Measurements from ENCODE around the gene CORO6.

Gene CORO6

DNA sequence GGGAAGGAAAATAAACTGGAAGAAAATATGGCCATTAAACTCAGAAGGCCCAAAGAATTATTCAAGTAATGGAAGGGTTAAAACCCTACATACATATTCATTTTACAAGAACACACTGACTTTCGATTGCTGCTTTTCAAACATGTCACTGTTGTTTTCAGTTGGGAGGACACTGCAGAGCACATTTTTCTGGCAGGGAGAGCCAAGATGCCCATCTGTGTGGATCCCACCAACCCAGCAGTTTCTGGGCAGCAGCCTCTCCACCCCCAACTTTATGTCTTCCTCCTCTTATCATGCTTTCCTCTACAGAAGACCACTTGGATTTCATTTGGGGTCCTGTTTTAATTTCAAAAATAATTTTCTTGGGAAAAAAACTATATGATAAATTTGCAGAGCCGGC, 7.1 kb upstream of the CORO6 start:
- H3K4me3 ChIP-seq (ENCODE audit: low read depth, low read length): no peak overlapping the region
- no peaks in the 10 kb centered on the region for H3K9me3 ChIP-seq (ENCODE audit: control insufficient read depth, insufficient read depth, low read length)
- H3K9ac ChIP-seq (ENCODE audit: low read depth, low read length): no peak overlapping the region
- no peaks in the 10 kb centered on the region for H3K27me3 ChIP-seq (ENCODE audit: control insufficient read depth, insufficient read depth, low read length)
- H3K4me1 ChIP-seq (ENCODE audit: control insufficient read depth, insufficient read depth, low read length): no peaks in the 10 kb centered on the region
- H3K36me3 ChIP-seq (ENCODE audit: control insufficient read depth, insufficient read depth, low read length): peaks cover 13% of the 10 kb centered on the region

DNA sequence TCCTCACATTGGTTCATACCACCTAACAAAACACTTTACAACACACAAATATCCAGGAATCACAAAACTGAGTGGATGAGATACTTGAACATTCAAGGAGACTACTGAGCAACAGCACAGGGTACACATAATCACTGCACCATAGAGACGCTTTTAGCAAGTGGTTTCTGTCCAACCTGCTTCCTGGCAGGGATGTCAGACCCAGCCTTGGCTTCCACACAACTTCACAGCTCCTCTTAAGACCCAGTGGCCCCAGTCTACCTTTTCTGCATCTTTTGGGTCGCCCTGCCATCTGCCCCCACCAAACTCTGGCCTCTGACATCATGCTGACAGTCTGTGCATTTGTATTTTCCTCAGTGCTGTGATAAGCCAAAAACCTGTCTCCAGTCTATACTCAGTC, 5.9 kb upstream of the CORO6 start:
- H3K27me3 ChIP-seq (ENCODE audit: control insufficient read depth, insufficient read depth, low read length): peaks cover 7% of the 10 kb centered on the region

DNA sequence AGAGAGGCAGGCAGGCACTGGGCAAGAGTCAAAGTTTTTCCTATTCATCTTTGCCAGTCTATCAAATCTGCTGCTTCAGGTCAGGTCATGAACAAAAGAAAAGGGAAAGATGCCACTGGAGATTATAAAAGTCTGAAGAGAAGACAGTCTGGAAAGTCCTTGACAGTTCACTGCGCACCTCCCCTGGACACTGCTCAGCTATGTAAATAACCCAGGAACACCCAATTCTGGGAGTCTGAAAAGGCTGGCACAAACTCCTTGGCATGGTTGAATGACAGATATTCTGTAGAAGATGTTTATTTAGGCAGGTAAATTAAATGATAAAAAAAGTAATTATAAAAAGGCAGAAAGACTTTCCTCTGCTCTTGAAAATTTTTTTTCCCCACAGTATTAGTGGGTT, 5.2 kb upstream of the CORO6 start:
- Histone ChIP-seq H3K4me3 (ENCODE audit: low read depth, low read length) (no peak overlapping the region), H3K9me3 (ENCODE audit: control insufficient read depth, insufficient read depth, low read length) (no peaks in the 10 kb centered on the region), H3K9ac (ENCODE audit: low read depth, low read length) (no peak overlapping the region), H3K4me1 (ENCODE audit: control insufficient read depth, insufficient read depth, low read length) (no peaks in the 10 kb centered on the region), H3K27me3 (ENCODE audit: control insufficient read depth, insufficient read depth, low read length) (peaks cover 8% of the 10 kb centered on the region), H3K36me3 (ENCODE audit: control insufficient read depth, insufficient read depth, low read length) (peaks cover 11% of the 10 kb centered on the region)

More for the DNA sequence above, 5.9 kb upstream of the CORO6 start:
- H3K9me3 ChIP-seq (ENCODE audit: control insufficient read depth, insufficient read depth, low read length): no peaks in the 10 kb centered on the region
- no peak overlapping the region for H3K4me3 ChIP-seq (ENCODE audit: low read depth, low read length)
- H3K9ac ChIP-seq (ENCODE audit: low read depth, low read length): no peak overlapping the region
- H3K4me1 ChIP-seq (ENCODE audit: control insufficient read depth, insufficient read depth, low read length): no peaks in the 10 kb centered on the region
- peaks cover 11% of the 10 kb centered on the region for H3K36me3 ChIP-seq (ENCODE audit: control insufficient read depth, insufficient read depth, low read length)

GRCh38 chr17:29625037-29625750, 2.5 kb upstream of the CORO6 start:
- Histone ChIP-seq H3K4me1 (ENCODE audit: control insufficient read depth, insufficient read depth, low read length) (peaks cover 12% of the 10 kb centered on the region), H3K9ac (ENCODE audit: low read depth, low read length) (no peak overlapping the region), H3K27me3 (ENCODE audit: control insufficient read depth, insufficient read depth, low read length) (peaks cover 25% of the 10 kb centered on the region), H3K9me3 (ENCODE audit: control insufficient read depth, insufficient read depth, low read length) (no peaks in the 10 kb centered on the region), H3K36me3 (ENCODE audit: control insufficient read depth, insufficient read depth, low read length) (no peaks in the 10 kb centered on the region), H3K4me3 (ENCODE audit: low read depth, low read length) (no peak overlapping the region)

- Histone ChIP-seq H3K4me3 (ENCODE audit: low read depth, low read length) (no peak overlapping the region), H3K4me1 (ENCODE audit: control insufficient read depth, insufficient read depth, low read length) (peaks cover 16% of the 10 kb centered on the region), H3K36me3 (ENCODE audit: control insufficient read depth, insufficient read depth, low read length) (no peaks in the 10 kb centered on the region), H3K27me3 (ENCODE audit: control insufficient read depth, insufficient read depth, low read length) (peaks cover 25% of the 10 kb centered on the region), H3K9me3 (ENCODE audit: control insufficient read depth, insufficient read depth, low read length) (no peaks in the 10 kb centered on the region), H3K9ac (ENCODE audit: low read depth, low read length) (no peak overlapping the region)
These were observed 1.9 kb upstream of the CORO6 start for GRCh38 chr17:29624586-29624985.

DNA sequence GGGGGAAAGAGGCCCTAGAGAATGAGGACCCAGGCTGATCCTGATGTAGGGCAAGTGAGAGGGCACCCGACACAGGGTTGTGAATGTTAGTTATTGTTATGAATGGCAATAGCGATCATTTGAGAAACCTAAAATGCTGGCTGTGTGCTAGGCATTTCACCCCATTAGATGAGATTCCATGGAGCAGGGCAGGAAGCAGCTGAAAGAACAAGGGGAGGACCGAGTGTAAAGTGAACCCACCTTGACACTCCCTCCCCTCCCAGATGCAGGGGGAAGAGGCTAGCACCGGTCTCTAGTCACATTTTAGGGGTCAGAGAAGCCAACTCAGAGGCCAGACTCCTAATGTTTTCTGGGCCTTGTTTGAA, 553 bp upstream of the CORO6 start:
- H3K27me3 ChIP-seq (ENCODE audit: control insufficient read depth, insufficient read depth, low read length): peaks cover 28% of the 10 kb centered on the region
- peak overlapping the region; percentile 65 for H3K9ac ChIP-seq (ENCODE audit: low read depth, low read length)
- no peaks in the 10 kb centered on the region for H3K36me3 ChIP-seq (ENCODE audit: control insufficient read depth, insufficient read depth, low read length)
- H3K4me1 ChIP-seq (ENCODE audit: control insufficient read depth, insufficient read depth, low read length): peaks cover 20% of the 10 kb centered on the region
- peak overlapping the region; percentile 79 for H3K4me3 ChIP-seq (ENCODE audit: low read depth, low read length)
- H3K9me3 ChIP-seq (ENCODE audit: control insufficient read depth, insufficient read depth, low read length): no peaks in the 10 kb centered on the region

DNA sequence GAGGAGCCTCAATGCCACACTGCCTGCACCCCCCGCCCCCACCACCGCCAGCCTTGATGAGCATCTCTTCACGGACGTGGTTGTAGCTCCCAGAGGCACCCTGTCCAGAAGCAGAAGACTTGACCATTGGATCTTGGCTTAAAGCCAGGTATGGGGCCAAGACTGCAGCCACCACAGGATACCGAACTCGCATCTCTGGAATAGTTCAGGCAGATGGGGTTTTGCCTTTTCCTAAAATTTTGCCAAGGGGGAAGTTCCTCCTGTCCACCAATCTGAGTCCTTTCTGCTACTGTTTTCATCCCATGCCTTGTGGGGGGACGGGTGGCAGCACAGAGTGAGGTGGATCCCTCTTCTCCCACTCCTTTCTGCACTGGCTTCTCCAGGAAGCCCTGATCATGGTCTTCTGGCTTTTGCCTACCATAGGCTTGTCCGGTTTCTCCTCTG, 939 bp downstream of the CORO6 start:
- Histone ChIP-seq H3K4me3 (ENCODE audit: low read depth, low read length) (peak overlapping the region; percentile 79), H3K36me3 (ENCODE audit: control insufficient read depth, insufficient read depth, low read length) (no peaks in the 10 kb centered on the region), H3K4me1 (ENCODE audit: control insufficient read depth, insufficient read depth, low read length) (peaks cover 20% of the 10 kb centered on the region), H3K9me3 (ENCODE audit: control insufficient read depth, insufficient read depth, low read length) (no peaks in the 10 kb centered on the region), H3K27me3 (ENCODE audit: control insufficient read depth, insufficient read depth, low read length) (peaks cover 39% of the 10 kb centered on the region), H3K9ac (ENCODE audit: low read depth, low read length) (no peak overlapping the region)

DNA sequence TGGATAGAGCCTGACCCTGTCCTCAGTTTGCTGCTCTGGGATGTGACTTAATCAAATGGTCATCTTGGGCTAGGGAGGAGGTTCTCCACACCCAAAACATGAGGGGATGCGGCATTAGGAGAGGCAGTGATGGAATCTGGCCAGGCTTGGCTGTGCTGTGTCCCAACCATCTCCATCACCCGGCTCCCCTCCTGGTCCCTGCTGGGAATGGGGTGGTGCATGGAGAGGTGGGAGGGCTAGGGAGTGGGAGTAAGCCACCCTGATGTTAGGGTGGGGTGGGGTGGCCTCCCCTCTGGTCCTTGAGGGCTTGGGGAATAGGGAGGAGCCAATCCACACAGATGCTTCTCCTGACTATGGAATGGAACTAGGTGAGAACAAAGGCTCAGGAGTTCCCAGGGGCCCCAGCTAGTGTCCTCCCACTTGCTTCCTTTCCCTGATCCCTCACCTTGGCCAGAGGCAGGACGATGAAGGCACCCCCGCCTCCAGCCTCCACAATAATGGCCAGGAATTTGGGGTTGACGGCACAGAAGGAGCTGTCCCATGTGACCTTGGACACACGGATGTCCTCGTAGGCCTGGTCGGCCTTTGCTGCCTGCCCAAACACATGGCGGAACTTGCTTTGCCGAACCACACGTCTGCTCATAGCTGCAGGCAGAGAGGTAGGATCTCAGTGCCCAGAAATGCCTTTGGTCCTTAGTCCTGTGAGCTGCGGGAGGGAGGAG, 1.8 kb downstream of the CORO6 start:
- peaks cover 48% of the 10 kb centered on the region for H3K27me3 ChIP-seq (ENCODE audit: control insufficient read depth, insufficient read depth, low read length)

DNA sequence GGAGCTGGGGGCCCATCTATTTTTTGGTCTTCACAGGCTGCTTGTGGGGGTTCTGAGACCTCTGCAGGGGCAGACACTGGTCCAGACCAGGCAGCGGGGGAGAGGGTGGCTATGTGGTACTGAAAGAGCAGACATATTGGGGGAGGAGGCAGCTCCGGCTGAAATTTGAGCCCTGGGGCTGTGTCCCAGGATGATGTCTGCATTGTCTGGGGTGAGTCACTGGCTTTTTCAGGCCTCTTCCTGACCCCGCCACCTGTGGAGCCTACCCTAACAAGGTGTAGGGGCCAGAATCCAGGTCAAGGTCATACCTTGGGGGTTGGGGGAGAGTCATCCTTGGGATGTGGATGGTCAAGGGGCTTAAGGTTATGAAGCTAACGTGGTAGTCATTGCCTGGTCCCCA, 2.4 kb downstream of the CORO6 start:
- Histone ChIP-seq H3K9ac (ENCODE audit: low read depth, low read length) (no peak overlapping the region), H3K27me3 (ENCODE audit: control insufficient read depth, insufficient read depth, low read length) (peaks cover 51% of the 10 kb centered on the region), H3K9me3 (ENCODE audit: control insufficient read depth, insufficient read depth, low read length) (no peaks in the 10 kb centered on the region), H3K4me3 (ENCODE audit: low read depth, low read length) (no peak overlapping the region), H3K36me3 (ENCODE audit: control insufficient read depth, insufficient read depth, low read length) (no peaks in the 10 kb centered on the region), H3K4me1 (ENCODE audit: control insufficient read depth, insufficient read depth, low read length) (peaks cover 20% of the 10 kb centered on the region)

More for the DNA sequence above, 1.8 kb downstream of the CORO6 start:
- Histone ChIP-seq H3K4me1 (ENCODE audit: control insufficient read depth, insufficient read depth, low read length) (peaks cover 20% of the 10 kb centered on the region), H3K4me3 (ENCODE audit: low read depth, low read length) (peak overlapping the region; percentile 11), H3K36me3 (ENCODE audit: control insufficient read depth, insufficient read depth, low read length) (no peaks in the 10 kb centered on the region), H3K9ac (ENCODE audit: low read depth, low read length) (no peak overlapping the region), H3K9me3 (ENCODE audit: control insufficient read depth, insufficient read depth, low read length) (no peaks in the 10 kb centered on the region)

- H3K27me3 ChIP-seq (ENCODE audit: control insufficient read depth, insufficient read depth, low read length): peaks cover 59% of the 10 kb centered on the region
- no peaks in the 10 kb centered on the region for H3K36me3 ChIP-seq (ENCODE audit: control insufficient read depth, insufficient read depth, low read length)
- H3K4me3 ChIP-seq (ENCODE audit: low read depth, low read length): peak overlapping the region; percentile 11
- no peaks in the 10 kb centered on the region for H3K9me3 ChIP-seq (ENCODE audit: control insufficient read depth, insufficient read depth, low read length)
- peaks cover 24% of the 10 kb centered on the region for H3K4me1 ChIP-seq (ENCODE audit: control insufficient read depth, insufficient read depth, low read length)
- H3K9ac ChIP-seq (ENCODE audit: low read depth, low read length): no peak overlapping the region
These were observed 3.5 kb downstream of the CORO6 start for GRCh38 chr17:29619251-29619650.

- no peaks in the 10 kb centered on the region for H3K9me3 ChIP-seq (ENCODE audit: control insufficient read depth, insufficient read depth, low read length)
- no peaks in the 10 kb centered on the region for H3K36me3 ChIP-seq (ENCODE audit: control insufficient read depth, insufficient read depth, low read length)
- no peak overlapping the region for H3K9ac ChIP-seq (ENCODE audit: low read depth, low read length)
- peaks cover 24% of the 10 kb centered on the region for H3K4me1 ChIP-seq (ENCODE audit: control insufficient read depth, insufficient read depth, low read length)
- H3K27me3 ChIP-seq (ENCODE audit: control insufficient read depth, insufficient read depth, low read length): peaks cover 60% of the 10 kb centered on the region
- H3K4me3 ChIP-seq (ENCODE audit: low read depth, low read length): peak overlapping the region; percentile 58
These were observed 4.2 kb downstream of the CORO6 start for GRCh38 chr17:29618272-29619065.

Data from iPS-15b (cell line).